GM21619 (cell line): ENCODE measurements around the gene CHRNG.
"Not testable (repeated sequence)": the region's sequence is repeated elsewhere in the genome, so short reads cannot be mapped to it uniquely, and the experiment has no call there.

ENCODE experiments used
- ATAC-seq: cut with Tn5 transposase; IDR thresholded peaks from one replicate; pipeline ENCODE4 v1.9.1; 2021; ENCODE audit not compliant: unreplicated experiment

The CHRNG gene

GRCh38 chr2:232526372-232526941, 13.0 kb upstream of the CHRNG start:
- no peak for ATAC-seq

GRCh38 chr2:232527905-232528470, 11.5 kb upstream of the CHRNG start:
- no peak for ATAC-seq

- no peak for ATAC-seq
These were observed 10.6 kb upstream of the CHRNG start for GRCh38 chr2:232528746-232529460.

- no peak for ATAC-seq
These were observed 9.5 kb upstream of the CHRNG start for GRCh38 chr2:232529806-232530547.

- ATAC-seq, result no peak
These were observed 8.7 kb upstream of the CHRNG start for GRCh38 chr2:232530626-232531260.

GRCh38 chr2:232532419-232532818, 7.1 kb upstream of the CHRNG start:
- ATAC-seq, result no peak

GRCh38 chr2:232532821-232533220, 6.7 kb upstream of the CHRNG start:
- not testable (repeated sequence) for ATAC-seq

- no peak for ATAC-seq
These were observed 5.4 kb upstream of the CHRNG start for GRCh38 chr2:232533944-232534710.

- ATAC-seq, result no peak
These were observed 4.4 kb upstream of the CHRNG start for GRCh38 chr2:232534940-232535651.

- no peak for ATAC-seq
These were observed 3.5 kb upstream of the CHRNG start for GRCh38 chr2:232535761-232536530.

- ATAC-seq, result no peak
These were observed 2.4 kb upstream of the CHRNG start for GRCh38 chr2:232537079-232537478.

- ATAC-seq, result no peak
These were observed 2.0 kb upstream of the CHRNG start for GRCh38 chr2:232537499-232537898.

GRCh38 chr2:232538671-232539070, 821 bp upstream of the CHRNG start:
- ATAC-seq, result no peak

- ATAC-seq, result no peak
These were observed 1.0 kb downstream of the CHRNG start for GRCh38 chr2:232540441-232541041.

- no peak for ATAC-seq
These were observed 1.9 kb downstream of the CHRNG start for GRCh38 chr2:232541195-232541960.

GRCh38 chr2:232541961-232542714, 2.6 kb downstream of the CHRNG start:
- no peak for ATAC-seq

- ATAC-seq, result no peak
These were observed 3.4 kb downstream of the CHRNG start for GRCh38 chr2:232542715-232543467.
